ENCODE data around the gene TMEM223.
"Not testable (repeated sequence)": the region's sequence is repeated elsewhere in the genome, so short reads cannot be mapped to it uniquely, and the experiment has no call there.

Gene TMEM223, protein sequence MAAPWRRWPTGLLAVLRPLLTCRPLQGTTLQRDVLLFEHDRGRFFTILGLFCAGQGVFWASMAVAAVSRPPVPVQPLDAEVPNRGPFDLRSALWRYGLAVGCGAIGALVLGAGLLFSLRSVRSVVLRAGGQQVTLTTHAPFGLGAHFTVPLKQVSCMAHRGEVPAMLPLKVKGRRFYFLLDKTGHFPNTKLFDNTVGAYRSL

DNA sequence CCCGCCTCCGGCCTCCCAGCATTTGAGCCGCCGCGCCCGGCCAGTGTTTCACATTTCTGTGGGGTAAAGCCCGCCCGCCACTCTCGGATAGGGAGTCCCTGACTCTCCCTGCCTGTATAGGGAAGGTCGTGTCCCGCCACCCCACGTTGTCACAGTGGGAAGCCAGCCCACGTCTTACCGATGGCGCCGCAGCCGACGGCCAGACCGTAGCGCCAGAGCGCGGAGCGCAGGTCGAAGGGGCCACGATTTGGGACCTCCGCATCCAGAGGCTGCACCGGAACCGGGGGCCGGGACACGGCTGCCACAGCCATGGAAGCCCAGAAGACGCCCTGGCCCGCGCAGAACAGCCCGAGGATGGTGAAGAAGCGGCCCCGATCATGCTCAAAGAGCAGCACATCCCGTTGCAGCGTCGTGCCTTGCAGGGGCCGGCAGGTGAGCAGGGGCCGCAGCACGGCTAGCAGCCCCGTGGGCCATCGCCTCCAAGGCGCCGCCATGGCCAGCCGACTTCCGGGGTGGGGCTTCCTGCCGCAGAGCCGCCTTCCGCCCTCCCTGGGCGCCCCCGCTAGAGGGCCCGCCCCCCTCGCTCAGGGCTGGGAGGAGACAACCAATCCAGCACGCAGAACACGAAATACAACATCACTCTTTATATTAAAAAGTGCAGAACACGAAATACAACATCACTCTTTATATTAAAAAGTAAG lies at the start of gene TMEM223:
TMEM223 (minus strand) TSS at position 506 of the 701 bp plus-strand sequence; CDS start at position 494, 12 bp downstream.
- peak; percentile 89 to 90 for DNase-seq

DNA sequence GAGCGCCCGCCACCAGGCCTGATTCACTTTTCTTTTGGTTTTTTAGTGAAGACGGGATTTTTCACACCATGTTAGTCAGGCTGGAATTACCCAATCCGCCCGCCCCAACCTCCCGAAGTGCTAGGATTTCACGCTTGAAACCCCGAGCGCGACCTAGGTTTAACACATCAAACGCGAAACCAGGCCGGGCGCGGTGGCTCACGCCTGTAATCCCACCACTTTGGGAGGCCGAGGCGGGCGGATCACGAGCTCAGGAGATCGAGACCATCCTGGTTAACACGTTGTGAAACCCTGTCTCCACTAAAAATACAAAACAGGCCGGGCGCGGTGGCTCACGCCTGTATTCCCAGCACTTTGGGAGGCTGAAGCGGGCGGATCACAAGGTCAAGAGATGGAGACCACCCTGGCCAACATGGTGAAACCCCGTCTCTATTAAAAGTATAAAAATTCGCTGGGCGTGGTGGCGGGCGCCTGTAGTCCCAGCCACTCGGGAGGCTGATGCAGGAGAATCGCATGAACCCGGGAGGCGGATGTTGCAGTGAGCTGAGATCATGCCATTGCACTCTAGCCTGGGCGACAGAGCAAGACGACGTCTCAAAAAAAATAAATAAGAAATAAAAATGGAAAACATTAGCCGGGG lies 49.0 kb upstream of the TMEM223 start:
- peak; percentile 85 to 86 for DNase-seq

DNA sequence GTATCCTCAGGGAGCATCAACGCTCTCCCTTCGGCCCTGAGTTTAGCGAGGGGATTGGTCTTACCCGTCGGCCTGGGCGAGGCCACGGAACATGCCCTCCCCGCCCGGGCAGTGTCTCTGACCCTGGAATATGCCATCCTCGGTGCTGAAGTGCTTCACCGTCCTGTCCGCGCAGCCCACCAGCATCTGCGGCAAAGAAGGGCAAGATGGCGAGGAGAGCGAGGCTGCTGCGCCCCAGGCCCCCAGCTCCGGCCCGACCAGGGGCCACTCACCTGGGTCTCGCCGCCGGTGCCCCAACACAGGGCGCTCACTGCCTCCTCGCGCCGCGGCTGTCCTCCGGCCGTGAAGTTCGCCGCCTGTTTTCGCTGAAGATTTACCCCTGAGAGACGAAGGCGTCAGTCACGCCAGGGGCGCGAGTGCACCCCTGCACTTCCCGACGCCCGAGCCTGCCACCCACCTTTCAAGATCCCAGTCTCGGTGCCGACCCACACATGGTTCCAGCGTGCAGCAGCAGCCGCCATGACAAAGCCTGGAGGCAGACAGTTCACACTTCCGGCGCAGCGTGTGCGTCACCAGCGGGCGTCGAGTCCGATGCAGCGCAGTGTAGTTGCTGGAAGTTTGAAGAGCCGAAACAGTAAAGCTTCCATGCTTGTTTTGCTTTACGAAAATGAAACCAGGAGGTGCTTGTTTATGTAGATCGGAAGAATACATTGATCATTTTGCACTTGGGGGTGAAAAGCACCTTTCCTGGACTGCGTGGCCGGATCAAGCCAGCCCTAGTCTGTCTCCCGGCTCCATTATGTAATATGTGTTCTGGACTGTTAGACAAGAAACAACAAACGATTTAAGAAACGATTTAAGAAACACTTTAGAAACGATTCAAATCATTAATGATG lies 47.5 kb upstream of the TMEM223 start, which contains the start of gene WDR74:
WDR74 (minus strand) TSS at position 541 of the 896 bp plus-strand sequence; CDS start at position 521, 20 bp downstream.
- peak; percentile 94 for DNase-seq

DNA sequence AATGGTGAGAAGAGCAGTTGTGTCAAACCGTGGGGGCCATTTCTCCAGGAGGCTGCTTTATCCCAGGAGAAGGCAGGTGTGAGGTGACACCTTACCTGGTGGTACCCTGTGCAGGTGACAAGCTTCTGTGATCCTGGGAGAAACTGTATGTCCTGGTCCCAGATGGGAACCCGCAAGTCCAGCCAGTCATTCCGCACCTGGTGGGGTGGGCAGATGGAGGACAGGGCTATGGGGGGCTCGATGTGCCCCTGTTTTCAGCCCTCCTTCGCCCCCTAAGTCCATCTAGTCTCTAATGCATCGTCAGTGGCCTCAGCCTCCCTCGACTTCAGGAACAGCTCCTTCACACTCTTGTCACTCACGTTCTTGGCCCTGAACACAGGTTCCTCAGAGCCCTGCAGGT lies 43.5 kb upstream of the TMEM223 start:
- DNase-seq = no peak

DNA sequence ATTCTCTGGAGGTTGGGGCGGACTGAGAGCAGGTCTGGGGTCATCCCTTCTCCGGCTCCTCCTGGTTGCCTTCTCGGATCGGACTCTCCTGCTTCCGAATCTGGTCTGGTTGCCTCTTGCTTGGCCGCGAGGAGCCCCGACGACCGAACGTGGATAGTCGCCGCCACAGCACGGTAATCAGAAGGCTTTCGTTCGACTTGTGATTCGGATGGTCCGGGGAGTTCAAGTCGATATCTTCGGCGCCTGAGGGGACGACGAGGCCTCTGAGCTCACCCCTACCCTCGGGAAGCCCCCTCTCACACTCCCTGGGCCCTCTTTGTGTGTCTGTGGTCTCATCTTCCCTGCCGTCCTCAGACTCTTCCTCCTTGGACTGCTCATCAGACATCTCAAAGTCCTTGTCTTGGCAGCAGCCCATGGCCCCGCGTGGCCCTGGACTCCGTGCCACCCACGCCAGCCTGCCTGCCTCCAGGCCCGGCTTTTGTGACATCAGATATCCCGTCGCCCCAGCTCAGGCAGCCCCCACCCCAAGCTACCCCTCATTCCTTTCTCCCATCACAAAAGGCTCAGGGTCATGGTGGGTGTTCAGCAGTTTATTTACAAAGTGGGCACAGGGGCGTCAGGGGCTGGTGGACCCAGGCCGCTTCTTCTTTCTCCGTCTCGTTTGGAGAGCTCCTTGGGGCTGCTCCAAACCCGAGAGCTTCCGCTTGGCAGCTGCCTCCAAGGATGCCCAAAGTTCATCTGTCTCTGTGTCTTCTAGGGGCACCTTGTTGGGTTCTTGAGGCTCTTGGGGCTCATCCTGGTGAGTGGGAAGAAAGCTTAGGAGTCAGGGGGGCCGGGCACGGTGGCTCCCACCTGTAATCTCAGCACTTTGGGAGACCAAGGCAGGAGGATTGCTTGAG lies 40.8 kb upstream of the TMEM223 start, which contains the start of gene TEX54:
TEX54 (minus strand) TSS at position 506 of the 899 bp plus-strand sequence.
- DNase-seq = no peak

DNA sequence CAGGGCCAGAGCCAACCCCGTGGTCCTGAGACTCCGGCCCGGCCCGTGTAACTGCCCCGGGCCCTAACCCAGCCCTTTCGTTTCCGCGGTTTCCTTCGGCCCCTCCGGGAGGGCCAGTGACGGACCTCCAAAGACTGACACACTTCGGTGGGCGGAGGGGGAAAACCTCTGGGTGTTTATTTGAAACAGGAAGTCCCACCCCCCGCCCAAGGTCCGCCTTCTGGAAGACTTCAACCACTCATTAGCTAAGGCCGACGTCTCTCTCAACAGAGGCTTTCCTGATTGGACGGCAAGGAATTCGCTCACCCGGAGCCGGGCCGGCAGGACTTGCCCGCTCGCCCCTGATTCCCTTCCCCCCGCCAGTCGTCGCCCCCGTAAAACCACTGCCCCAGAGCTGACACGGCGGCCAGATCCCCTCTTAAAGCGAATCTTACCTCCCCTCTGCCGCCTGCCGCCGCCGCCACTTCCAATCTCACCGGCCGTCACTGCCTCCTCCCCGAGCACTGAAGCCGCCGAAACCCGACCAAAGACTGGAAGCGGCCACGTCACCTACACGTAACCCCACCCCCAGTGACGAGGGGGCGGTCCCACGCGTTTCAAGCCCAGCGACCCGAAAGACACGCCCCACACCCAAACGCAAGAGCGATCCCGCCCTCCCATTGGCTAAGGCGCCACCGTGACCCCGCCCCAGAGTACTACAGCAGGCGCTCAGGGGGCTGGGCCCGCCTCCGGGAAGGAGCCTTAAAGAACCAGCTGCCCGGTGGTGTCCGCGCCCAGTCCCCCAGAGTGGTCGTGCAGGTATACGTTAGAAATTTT lies 39.9 kb upstream of the TMEM223 start, which contains the start of gene STX5:
STX5 (minus strand) TSS at position 532 of the 816 bp plus-strand sequence. CDS start 808 bp downstream, outside the sequence.
- DNase-seq = peak; percentile 98 to 99

DNA sequence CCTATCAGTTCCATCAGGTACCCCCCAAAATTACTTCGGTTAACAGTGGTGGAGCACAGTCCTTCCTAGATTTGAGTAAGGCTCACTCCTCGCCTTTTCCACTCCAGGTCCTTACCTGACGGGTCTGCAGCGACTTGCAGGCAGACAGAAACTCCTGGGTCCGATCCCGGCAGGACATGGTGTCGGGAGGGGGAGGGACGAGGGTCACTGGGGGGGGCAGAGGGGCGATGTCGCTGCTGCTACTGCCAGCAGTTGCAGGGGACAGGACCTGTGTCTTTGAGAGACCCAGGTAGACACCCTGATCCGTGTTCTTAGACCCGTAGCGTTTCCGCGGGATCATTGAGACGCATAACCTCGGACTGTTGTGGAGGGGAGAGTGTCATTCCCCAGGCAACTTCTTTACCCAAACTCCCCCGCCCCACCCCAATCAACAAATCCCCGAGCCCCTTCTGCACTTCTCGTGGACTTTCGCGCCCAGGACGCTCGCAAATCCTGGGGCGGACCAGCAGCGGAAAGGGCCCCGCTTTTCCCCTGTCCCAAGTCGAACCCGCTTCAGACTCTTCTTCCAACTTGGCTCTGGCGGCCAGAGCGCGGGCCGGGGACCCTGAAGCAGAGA lies 39.2 kb upstream of the TMEM223 start:
- peak in 1 of 2 donors; percentile 23 for DNase-seq

DNA sequence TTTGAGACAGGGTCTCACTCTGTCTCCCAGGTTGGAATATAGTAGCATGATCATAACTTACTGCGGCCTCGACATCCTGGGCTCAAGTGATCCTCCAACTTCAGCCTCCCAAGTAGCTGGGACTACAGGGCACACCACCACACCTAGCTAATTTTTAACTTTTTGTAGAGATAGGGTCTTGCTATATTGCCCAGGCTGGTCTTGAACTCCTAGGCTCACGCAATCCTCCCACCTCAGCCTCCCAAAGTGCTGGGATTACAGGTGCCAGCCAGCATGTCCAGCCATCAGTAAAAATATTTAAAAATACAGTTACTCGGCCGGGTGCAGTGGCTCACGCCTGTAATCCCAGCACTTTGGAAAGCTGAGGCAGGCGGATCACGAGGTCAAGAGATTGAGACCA lies 36.3 kb upstream of the TMEM223 start:
- DNase-seq = not testable (repeated sequence)

DNA sequence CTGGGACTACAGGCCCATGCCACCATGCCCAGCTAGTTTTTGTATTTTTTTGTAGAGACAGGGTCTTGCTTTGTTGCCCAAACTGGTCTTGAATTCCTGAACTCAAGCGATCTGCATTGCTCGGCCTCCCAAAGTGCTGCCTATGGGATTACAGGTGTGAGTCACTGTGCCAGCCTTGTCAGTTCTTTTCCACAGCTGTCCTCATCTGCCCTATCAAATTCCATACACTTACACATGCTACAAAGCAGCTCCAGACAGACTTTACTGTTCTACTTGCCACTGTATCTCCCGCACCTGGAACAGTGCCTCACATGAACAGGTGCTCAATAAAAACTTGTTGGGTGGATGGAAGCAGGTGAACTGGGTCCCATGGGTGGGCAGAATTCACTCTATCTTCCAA lies 31.9 kb upstream of the TMEM223 start:
- no peak for DNase-seq

DNA sequence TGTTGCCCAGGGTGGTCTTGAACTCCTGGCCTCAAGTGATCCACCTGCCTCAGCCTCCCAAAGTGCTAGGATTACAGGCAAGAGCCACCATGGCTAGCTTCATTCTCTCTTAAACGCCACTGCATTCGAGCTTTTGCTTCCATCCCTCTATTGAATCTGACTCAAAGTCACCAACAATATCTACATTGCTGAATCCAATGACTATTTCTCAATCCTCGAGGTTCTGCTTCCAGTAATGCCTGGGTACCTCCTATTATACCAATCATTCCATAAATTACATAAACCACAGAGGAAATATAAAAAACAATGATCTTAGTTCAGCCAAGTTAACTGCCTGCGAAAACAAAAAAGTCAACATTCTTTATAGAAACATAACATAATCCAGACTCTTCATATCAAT lies 25.3 kb upstream of the TMEM223 start:
- no peak for DNase-seq

DNA sequence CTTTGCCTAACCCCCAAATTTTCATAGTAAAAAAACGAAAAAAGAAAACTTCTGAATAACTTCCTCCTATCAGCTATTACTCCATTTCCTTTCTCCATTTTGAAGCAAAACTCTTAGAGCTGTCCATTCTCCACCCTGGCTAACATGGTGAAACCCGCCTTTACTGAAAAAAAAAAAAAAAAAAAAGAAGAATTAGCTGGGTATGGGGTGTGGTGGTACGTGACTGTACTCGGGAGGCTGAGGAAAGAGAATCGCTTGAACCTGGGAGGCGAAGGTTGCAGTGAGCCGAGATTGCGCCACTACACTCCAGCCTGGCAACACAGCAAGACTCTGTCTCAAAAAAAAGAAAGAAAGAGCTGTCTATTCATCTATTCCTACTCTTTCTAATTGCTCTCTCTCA lies 24.8 kb upstream of the TMEM223 start:
- DNase-seq = peak in 1 of 2 donors; percentile 62

DNA sequence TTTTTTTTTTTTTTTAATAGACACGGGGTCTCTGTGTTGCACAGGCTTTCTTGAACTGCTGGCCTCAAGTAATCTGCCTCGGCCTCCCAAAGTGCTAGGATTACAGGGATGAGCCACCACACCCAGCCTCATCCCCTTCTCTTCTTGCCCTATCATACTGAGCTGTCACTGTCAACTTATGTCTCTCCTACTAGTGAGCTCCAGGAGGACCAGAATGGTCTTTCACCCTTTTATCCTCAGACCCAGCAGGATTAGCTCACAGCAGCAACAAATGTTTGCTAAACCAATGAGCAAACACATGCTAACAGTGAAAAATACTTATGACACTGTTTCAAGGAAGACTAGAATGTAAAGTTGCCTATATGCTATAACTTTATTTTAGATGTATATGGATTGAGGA lies 19.9 kb upstream of the TMEM223 start:
- DNase-seq = no peak

DNA sequence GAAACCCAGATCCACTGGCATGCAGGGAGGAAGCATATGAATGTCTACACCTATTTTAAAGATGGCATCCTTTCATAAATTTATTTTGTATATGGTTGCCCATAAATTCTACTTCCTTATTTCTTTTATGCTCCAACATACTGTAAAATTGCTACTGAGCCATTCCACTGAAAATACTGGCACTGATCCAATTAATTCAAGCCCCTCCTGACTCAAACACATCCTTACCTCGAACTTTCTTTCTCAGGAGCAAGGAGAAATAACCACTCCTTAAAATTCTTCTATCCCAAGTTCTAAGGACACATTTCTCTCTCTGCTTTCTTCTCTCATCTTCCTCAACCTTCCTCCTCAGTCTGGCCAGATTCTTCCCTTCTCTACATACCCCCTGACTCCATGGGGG lies 18.9 kb upstream of the TMEM223 start:
- DNase-seq = no peak

DNA sequence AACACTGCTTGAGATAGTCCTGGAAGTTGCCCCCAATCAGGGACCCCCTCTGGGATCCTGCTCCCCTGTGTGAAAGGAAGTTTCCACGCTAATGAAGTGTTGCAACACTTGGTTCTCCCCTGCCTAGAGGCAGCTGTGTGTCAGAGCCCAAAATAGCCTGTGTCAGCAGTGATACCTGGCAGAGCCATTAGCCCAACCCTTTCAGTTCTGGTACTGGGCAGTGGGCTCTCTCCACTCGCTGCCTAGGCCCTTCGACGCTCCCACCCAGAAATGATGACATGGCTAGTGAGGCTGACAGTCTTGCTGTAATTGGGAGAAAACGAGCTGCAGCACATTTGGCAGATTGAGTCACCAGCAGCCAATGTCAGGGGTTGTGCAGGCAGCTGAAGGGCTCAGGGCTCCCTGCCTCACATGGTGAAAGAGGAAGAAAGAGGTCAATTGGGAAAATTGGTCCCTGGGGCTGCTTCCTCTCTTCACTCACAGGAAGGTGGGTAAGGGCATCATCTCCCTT lies 14.9 kb upstream of the TMEM223 start:
- DNase-seq = peak in 1 of 2 donors; percentile 69

DNA sequence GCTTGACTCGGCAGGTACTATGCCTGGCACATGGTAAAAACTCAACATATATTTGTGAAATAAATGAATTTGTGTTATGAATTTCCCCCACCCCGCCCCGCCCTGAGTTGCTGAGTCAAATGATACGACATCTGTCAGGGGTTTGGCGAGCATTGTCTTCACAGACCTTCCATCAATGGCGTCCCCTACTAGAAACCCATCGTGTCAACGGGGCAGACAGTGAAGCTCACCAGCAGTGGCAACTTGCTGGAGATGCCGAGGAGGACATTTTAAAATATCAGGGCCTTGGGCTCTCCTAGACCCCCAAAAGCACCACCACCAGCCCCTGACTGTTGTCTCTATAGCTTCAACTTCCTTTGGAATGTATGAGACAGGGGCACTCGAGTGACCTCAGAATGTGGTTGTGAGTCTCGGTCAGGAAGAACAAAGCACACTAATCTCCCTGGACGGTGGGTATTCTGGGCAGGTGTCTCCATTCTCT lies 14.2 kb upstream of the TMEM223 start:
- peak; percentile 35 to 37 for DNase-seq

DNA sequence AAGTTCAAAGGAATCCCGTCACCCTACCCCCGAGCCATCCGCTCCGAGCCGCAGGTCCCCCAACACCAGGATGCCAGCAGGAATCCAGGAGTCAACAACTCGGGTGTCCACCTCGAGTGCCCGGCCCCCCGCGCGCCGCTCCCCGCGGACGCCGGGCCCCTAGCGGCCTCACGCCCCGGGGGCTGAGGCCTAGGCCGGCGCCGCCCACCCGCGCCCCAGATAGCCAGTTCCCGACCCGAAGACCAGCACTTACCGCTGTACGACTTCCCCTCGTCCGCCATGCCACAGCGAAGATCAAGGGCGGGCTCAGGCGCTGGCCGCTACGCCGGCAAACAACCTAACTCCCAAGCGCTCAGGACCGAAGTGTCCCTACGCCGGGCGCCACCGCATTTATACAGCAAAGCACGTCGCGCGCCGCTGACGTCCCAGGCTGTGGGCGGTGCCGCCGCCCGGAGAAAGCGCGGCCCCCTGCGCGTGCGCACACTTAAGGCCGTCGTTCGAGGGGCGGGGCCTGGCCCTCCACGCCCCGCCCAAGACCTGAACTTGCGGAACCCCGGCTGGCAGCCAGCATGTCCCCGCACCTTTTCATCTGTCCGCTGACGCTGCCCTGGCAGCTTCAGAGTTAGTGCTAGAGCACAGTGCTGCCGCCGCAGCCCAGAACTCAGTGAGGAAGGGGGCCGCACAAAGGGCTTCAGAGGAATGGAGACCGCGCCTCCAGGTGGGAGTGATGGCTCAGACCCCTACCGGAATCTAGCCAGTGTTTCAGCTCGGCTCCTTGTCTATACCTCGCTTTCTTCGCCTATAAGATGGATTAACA lies 13.5 kb upstream of the TMEM223 start, which contains the start of gene NXF1:
NXF1 (minus strand) TSS at position 365 of the 817 bp plus-strand sequence; CDS start at position 281, 84 bp downstream.
- DNase-seq = peak; percentile 95 to 97

DNA sequence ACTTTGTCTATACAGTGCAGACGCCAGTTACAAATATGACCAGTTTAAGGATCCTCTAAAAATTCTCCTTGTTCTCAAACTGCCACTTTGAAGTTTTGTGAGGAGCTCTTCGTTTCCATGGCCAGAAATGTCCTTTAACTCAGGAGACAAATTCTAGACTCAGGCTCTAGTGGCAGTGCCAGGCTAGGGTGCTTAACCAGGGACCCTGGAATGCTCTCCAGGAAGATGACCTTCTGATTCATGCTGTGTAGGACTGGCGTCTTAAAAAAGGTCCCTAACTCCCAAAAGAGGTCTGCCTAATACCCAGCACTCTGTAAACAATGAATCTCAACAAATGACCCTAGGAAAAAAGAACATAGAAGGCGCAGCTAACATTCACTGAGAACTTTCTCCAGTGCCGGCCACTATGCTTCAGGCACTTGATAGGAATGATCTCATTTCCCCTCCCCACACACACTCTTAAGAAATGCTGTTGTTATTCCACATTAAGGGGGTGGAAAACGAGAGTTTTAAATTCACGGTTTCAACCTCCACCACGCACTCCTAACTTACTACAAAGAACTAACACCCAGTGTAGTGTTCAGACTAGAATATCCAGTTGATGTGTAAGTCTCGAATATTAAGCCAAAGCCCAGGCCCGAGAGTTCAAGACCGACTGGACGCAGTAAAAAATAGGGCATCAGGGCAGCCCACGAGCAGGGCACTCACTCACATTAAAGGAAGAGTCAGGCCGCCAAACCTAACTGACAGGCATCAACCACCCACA lies 12.7 kb upstream of the TMEM223 start:
- no peak for DNase-seq

DNA sequence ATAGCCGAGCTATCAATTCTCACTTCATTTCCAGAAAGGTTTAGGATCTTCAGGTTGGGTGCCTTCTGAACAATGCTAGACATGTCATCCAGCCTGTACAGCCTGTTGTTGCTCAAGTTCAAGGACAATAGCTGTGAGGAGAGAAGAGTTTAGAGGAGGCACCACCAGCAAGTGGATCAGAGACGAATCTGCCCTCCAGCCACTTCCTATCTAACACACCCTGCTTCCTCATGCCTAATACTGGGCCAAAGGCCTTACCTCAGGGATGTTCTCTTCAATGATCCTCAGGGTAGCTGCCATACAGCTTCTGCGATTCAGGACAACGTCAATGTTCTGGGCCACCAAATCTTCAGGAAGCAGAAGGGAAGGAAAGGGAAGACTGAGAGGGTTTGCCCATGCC lies 9.3 kb upstream of the TMEM223 start:
- DNase-seq = no peak
